Large intestine (tissue), 12 donors: Measurements from ENCODE around the gene CDC25C. TPM values are rescaled to one million over a fixed set of nuclear protein-coding genes. Genes with fewer than 3 reads are reported as not detected.

Experiments
- DNase-seq, 2 donors: peaks; one replicate each; pipeline versions ENCODE4 v3.0.0 to v3.0.0-alpha.2; 2013
- H3K27ac ChIP-seq: one replicate; pipeline ENCODE4 v1.5.1; 2013; ENCODE audit warnings: low read length
- H3K27me3 ChIP-seq: 2 replicates; pipeline ENCODE4 v1.6.1; 2013; ENCODE audit warnings: low read length; ENCODE audit not compliant: control insufficient read depth, insufficient read depth
- H3K36me3 ChIP-seq: 2 replicates; pipeline ENCODE4 v1.6.1; 2013; ENCODE audit warnings: low read length; ENCODE audit not compliant: control insufficient read depth, insufficient read depth
- H3K4me1 ChIP-seq: one replicate; pipeline ENCODE4 v1.6.1; 2013; ENCODE audit warnings: low read length; ENCODE audit not compliant: control insufficient read depth, insufficient read depth
- H3K4me3 ChIP-seq: one replicate; pipeline ENCODE4 v1.5.1; 2013; ENCODE audit warnings: low read length
- H3K9me3 ChIP-seq: one replicate; pipeline ENCODE4 v1.6.1; 2013; ENCODE audit warnings: mild to moderate bottlenecking, low read depth, low read length, moderate library complexity; ENCODE audit not compliant: control insufficient read depth
- WGBS: methylation state at CpG from one replicate; pipeline ENCODE4 v1.1.5; 2013; ENCODE audit warnings: low lambda C conversion rate; ENCODE audit not compliant: insufficient coverage; 5-methylcytosine and 5-hydroxymethylcytosine counted together
- long read RNA-seq, 11 donors: transcript quantifications; one replicate each; lab custom pipeline, GENCODE V29; 2026
- polyA plus RNA-seq: library from polyadenylated mRNA; unstranded; fragments of 120-200 nt; gene quantifications from one replicate; pipeline ENCODE4 v1.2.1, GENCODE V29; 2013

Gene CDC25C
- polyA plus RNA-seq = 4.5 TPM
- long read RNA-seq, donor 1 = 0 reads
- long read RNA-seq, donor 2, partial matches to known transcripts = 136 of 136 reads
- long read RNA-seq, donor 2, other reads (novel, unspliced or antisense) = 0 of 136 reads
- long read RNA-seq, donor 3 = 0 reads
- long read RNA-seq, donor 4 = 0 reads
- long read RNA-seq, donor 5, partial matches to known transcripts = 0 of 1 reads
- long read RNA-seq, donor 5, other reads (novel, unspliced or antisense) = 0 of 1 reads
- long read RNA-seq, donor 6 = 0 reads
- long read RNA-seq, donor 7 = 0 reads
- long read RNA-seq, donor 8, partial matches to known transcripts = 26 of 27 reads
- long read RNA-seq, donor 8, other reads (novel, unspliced or antisense) = 0 of 27 reads
- long read RNA-seq, donor 9 = 0 reads
- long read RNA-seq, donor 10 = 0 reads
- long read RNA-seq, donor 11, partial matches to known transcripts = 7 of 7 reads
- long read RNA-seq, donor 11, other reads (novel, unspliced or antisense) = 0 of 7 reads

DNA sequence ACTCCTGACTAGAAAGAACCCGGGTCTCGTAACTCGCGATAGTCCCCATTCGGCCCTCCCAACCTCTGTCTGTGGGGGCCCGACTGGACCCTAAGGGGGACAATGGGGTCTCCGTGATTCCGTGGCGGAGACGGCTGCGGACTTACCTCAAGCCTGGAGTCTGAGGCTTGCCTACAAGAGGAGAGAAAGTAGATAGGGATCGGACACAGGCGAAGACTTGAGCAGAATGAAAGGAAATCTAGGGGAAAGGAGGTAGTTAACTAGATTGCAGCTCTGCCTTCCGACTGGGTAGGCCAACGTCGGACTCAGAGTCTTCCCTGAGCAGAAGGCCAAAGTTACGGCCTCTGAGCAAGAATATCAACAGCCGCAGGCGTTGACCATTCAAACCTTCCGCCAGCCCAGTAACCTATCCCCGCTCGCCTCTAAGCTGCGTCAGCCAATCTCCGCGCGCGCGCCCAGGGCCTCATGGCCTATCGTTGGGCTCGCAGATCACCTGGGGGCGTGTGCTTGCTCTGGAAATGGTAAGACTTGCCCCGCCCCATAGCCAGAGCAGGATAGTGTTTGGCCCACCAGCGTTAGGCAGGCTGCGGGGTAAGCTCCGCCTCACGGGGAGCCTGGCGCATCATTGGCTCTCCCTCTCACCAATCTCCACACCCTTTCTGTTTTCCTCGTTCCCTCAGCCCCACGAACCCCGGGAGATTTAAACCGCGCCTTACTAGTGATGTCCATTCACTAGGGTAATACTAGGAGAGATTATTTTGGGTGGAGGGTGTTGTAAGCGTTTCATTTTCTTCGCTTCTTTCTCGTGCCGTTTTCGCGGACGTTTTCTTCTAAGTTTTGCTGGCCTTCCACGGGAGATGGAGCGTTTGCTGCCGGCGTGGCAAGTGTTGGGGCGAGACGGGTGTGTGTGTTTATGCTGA is at the start of gene CDC25C:
TSS of gene CDC25C (minus strand) at position 356 of the 920 bp plus-strand sequence. CDS start 624 bp downstream, outside the sequence.
- H3K9me3 ChIP-seq = no peaks in the 10 kb centered on the region
- H3K4me3 ChIP-seq = peak within 1 kb of the TSS; percentile 54
- peak; percentile 99 to 100 for DNase-seq
- H3K27me3 ChIP-seq = no peaks in the 10 kb centered on the region
- H3K27ac ChIP-seq = peak within 1 kb of the TSS; percentile 38
- H3K36me3 ChIP-seq = no peaks in the 10 kb centered on the region
- no CpG with 5 or more reads among the region's 55 CpGs for WGBS
- peaks cover 7% of the 10 kb centered on the region for H3K4me1 ChIP-seq

DNA sequence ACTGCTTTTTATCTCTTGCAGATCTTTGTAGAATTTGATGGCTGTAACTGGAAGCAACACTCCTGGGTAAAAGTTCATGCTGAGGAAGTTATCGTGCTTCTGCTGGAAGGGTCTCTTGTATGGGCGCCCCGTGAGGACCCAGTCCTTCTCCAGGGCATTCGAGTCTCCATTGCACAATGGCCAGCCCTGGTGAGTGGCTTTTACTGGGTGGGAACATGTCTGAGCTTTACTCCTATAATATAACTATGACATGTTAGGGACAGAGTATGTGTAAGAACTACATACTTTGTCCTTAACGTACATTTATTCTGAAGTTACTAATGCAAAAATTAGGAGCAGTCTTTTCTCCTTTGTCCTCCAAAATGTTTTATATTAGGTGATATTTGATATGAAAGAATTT is 41.0 kb upstream of the CDC25C start:
- no peaks in the 10 kb centered on the region for H3K4me1 ChIP-seq
- DNase-seq = no peak
- H3K27ac ChIP-seq = no peak overlapping the region
- H3K27me3 ChIP-seq = no peaks in the 10 kb centered on the region
- no peak overlapping the region for H3K4me3 ChIP-seq
- WGBS = no CpG with 5 or more reads among the region's 5 CpGs
- peaks cover 28% of the 10 kb centered on the region for H3K36me3 ChIP-seq
- no peaks in the 10 kb centered on the region for H3K9me3 ChIP-seq

DNA sequence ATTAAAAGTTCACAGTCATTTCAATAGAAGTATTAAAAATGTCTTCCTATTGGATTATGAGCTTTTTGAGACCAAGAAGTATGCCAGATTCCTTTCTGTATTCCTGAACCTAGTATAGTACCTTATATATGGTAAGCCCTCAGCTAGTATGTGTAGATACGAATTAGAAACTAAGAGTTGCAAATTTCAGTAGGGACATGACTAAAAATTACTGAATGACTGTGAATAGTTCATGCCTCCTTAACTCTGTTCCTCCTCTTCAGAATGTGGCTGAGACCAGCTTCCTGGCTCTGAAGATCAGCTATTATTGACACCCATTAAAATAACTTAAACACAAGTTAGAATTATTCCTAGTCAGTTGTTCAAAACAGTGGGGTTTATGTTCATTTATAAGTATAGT is 40.6 kb upstream of the CDC25C start:
- peaks cover 23% of the 10 kb centered on the region for H3K36me3 ChIP-seq
- H3K27ac ChIP-seq = no peak overlapping the region
- H3K4me1 ChIP-seq = no peaks in the 10 kb centered on the region
- no CpG with 5 or more reads among the region's 1 CpG for WGBS
- no peak for DNase-seq
- H3K9me3 ChIP-seq = no peaks in the 10 kb centered on the region
- no peaks in the 10 kb centered on the region for H3K27me3 ChIP-seq
- no peak overlapping the region for H3K4me3 ChIP-seq

DNA sequence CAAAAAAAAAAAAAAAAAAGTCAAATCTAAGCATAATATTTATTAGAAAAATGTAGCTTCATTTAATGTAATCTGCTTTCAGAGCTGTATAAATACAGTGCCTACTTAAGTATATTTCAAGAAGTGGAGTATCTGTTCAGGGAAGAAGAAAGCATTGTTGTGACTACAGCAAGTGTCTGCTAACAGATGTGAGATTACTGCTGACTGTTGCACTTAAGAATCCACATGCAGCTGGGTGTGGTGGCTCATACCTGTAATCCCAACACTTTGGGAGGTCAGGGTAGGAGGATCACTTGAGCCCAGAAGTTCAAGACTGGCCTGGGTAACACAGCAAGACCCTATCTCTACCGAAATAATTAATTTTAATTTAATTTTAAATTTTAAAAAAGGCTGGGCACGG is 39.9 kb upstream of the CDC25C start:
- H3K27me3 ChIP-seq = no peaks in the 10 kb centered on the region
- no peaks in the 10 kb centered on the region for H3K4me1 ChIP-seq
- peaks cover 19% of the 10 kb centered on the region for H3K36me3 ChIP-seq
- no CpG with 5 or more reads among the region's 2 CpGs for WGBS
- no peak overlapping the region for H3K4me3 ChIP-seq
- H3K9me3 ChIP-seq = no peaks in the 10 kb centered on the region
- no peak overlapping the region for H3K27ac ChIP-seq
- DNase-seq = no peak

DNA sequence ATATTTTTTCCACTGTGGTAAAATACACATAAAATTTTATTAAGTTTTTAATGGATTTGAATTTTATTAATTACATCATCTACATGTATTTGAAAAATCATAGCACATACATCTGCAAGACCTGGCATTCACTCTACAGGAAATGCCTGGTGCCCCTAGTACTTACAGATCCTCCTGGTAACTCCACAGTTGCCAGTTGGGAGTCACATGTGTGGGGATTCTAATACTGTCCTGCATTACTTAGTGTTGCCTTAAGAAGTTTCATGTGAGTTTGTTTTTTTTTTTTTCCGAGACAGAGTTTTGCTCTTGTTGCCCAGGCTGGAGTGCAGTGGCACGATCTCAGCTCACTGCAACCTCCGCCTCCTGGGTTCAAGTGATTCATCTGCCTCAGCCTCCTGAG is 38.9 kb upstream of the CDC25C start:
- no peaks in the 10 kb centered on the region for H3K9me3 ChIP-seq
- H3K27ac ChIP-seq = no peak overlapping the region
- no CpG with 5 or more reads among the region's 3 CpGs for WGBS
- H3K4me1 ChIP-seq = no peaks in the 10 kb centered on the region
- no peaks in the 10 kb centered on the region for H3K27me3 ChIP-seq
- H3K4me3 ChIP-seq = no peak overlapping the region
- H3K36me3 ChIP-seq = peaks cover 13% of the 10 kb centered on the region
- DNase-seq = no peak

DNA sequence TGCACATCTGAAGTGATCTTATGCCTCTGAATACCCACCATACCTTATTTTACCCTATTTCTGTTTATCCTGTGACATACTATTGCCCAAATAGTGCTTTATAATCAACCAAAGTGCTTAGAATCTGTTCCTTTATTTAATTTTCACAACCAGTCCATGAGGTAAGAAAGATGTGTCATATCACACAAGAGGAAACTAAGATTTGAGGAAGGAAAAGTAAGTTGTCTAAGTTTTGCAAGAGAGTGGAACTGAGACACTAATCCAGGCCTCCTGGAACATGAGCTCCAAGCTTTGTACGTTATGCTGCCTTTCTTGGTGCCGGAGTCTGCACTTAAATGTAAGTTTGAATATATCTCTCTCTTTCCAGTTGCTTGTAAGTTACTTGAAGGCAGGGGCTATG is 38.1 kb upstream of the CDC25C start:
- DNase-seq = no peak
- no peaks in the 10 kb centered on the region for H3K4me1 ChIP-seq
- H3K36me3 ChIP-seq = peaks cover 8% of the 10 kb centered on the region
- H3K27ac ChIP-seq = no peak overlapping the region
- H3K4me3 ChIP-seq = no peak overlapping the region
- H3K27me3 ChIP-seq = no peaks in the 10 kb centered on the region
- no CpG with 5 or more reads among the region's 2 CpGs for WGBS
- H3K9me3 ChIP-seq = no peaks in the 10 kb centered on the region

DNA sequence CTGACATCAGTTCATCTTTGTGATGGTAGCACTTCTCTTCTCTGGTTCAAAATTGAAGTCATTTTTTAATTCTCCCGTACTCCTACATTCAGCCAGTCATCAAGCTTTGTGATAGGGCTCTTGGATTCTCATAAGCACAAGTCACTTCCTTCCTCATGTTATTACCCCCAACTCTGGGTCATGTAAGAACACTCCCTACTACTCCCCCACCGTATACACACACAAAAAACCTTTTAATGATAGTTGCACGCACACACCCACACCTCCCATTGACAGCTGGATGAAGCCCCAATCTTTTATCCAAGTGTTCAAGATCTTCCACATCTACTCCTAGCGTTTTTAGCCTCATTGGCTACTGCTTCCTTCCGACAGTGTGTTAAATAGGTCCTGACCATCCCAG is 37.7 kb upstream of the CDC25C start:
- H3K27ac ChIP-seq = no peak overlapping the region

DNA sequence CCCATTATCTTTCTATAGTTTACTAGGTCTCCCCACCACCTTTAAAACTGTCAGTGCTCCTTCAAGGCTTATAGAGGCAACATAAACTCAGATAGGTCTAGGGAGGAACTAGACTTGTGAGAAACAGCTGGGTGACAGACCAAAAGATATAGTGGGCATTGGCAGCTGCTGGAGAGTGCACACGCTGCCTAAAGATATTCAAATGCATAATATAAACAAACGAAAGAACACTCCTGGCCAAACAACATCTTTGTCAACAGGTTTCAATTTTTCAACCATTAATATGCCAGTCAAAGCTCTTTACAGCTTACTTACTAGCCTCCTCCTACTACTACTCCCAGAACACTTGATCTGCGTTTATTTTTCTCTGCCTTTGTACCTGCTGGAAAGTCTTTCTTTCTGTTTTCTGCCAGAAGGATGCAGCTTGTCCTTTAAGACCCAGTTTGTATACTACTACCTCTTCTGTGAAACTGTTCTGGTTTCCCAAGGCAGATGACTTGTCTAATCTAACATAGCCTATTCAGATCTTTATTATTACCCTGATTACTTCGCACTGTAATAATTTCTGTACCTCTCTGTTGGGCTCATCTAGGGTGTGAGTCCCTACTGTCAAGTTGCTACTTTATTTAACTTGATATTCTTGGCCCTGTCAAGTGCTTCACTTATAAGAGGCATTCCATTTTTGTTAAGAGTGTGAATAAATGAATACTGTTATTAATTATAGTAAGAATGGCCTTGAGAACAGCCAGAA is 35.2 kb upstream of the CDC25C start:
- H3K27me3 ChIP-seq = no peaks in the 10 kb centered on the region
- no peak overlapping the region for H3K4me3 ChIP-seq
- 86% methylated on average over 2 of the region's 4 CpGs for WGBS
- H3K9me3 ChIP-seq = no peaks in the 10 kb centered on the region
- no peaks in the 10 kb centered on the region for H3K36me3 ChIP-seq
- no peaks in the 10 kb centered on the region for H3K4me1 ChIP-seq
- H3K27ac ChIP-seq = no peak overlapping the region
- DNase-seq = no peak

More for the DNA sequence above, 37.7 kb upstream of the CDC25C start:
- Histone ChIP-seq H3K4me3 (no peak overlapping the region), H3K27me3 (no peaks in the 10 kb centered on the region), H3K9me3 (no peaks in the 10 kb centered on the region), H3K36me3 (peaks cover 6% of the 10 kb centered on the region), H3K4me1 (no peaks in the 10 kb centered on the region)
- DNase-seq = no peak
- no CpG with 5 or more reads among the region's 5 CpGs for WGBS

DNA sequence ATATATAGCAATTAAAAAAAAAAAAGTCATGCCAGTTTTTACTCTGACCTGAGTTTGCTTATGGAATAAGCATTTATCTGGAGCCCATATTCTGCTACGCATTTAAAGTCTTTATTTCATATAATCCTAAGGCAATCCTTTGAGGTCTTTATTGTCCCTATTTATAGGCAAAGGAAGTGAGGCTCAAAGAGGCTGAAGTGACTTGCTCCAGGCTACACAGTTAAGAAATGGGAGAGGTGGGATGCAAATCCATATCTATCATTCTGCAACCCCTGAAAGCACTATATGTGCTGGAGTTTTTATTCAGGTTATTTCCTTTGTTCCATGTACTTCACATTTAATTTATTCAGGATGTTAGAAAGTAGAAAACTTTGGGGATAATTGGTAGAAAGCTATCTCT is 33.0 kb upstream of the CDC25C start:
- DNase-seq = no peak
- Histone ChIP-seq H3K4me3 (no peak overlapping the region), H3K36me3 (no peaks in the 10 kb centered on the region), H3K4me1 (no peaks in the 10 kb centered on the region), H3K27ac (no peak overlapping the region), H3K9me3 (no peaks in the 10 kb centered on the region), H3K27me3 (no peaks in the 10 kb centered on the region)
- WGBS = no CpG with 5 or more reads among the region's 1 CpG

DNA sequence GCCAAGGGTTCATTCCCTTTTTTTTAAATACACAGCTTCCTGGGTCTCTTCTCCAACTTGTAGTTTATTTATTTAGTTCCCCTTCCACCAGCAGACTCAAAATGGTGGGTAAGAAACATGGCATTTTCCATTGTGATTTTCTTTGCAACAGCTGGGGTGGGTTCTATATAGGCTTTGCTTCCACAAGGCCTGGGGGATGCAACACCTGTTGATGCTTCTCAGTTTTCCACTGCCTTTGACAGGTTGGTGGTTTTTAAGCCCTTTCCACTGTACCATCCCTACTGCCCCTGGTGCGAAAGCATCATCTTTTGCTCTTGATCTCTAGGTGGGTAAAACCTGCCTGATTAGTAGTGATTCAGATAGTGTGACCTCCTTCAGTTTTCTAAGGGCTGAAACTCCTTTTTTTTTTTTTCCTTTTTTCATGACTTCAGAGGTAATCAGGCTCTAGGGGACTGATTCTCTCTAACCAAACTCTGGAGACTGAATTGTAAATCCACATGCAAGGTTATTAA is 29.4 kb upstream of the CDC25C start:
- no peak overlapping the region for H3K4me3 ChIP-seq
- no CpG with 5 or more reads among the region's 1 CpG for WGBS
- no peaks in the 10 kb centered on the region for H3K9me3 ChIP-seq
- no peaks in the 10 kb centered on the region for H3K4me1 ChIP-seq
- H3K27ac ChIP-seq = no peak overlapping the region
- no peaks in the 10 kb centered on the region for H3K36me3 ChIP-seq
- DNase-seq = no peak
- H3K27me3 ChIP-seq = no peaks in the 10 kb centered on the region
